Activated naive CD4-positive, alpha-beta T cell treated with anti-CD3 and anti-CD28 coated beads, Interleukin-2, amount 10 ng/mL, durations not matched to agents 7 days and 5 days (primary cell): ENCODE data around the gene GBX1.

ENCODE experiments used
- CTCF ChIA-PET: fragments of 350-600 bp; sonication (Branson Sonifier 250); formaldehyde crosslinking; loops from one replicate; lab custom pipeline; 2021; ENCODE audit warnings: antibody characterized with exemption; lab: Charles Lee
- DNase-seq: peaks from one replicate; pipeline ENCODE4 v3.0.0-alpha.2; 2020
- H3K27ac Mint-ChIP-seq: one replicate; pipeline ENCODE4 v1.8.0; 2021; ENCODE audit warnings: mild to moderate bottlenecking, moderate library complexity, mixed read lengths
- H3K27me3 Mint-ChIP-seq: one replicate; pipeline ENCODE4 v1.8.0; 2021; ENCODE audit warnings: mild to moderate bottlenecking, mixed read lengths
- H3K36me3 Mint-ChIP-seq: one replicate; pipeline ENCODE4 v1.8.0; 2021; ENCODE audit warnings: mixed read lengths
- H3K4me1 Mint-ChIP-seq: one replicate; pipeline ENCODE4 v1.8.0; 2021; ENCODE audit warnings: mixed read lengths
- H3K4me3 Mint-ChIP-seq: one replicate; pipeline ENCODE4 v1.8.0; 2021; ENCODE audit warnings: mild to moderate bottlenecking, moderate library complexity, mixed read lengths
- H3K9me3 Mint-ChIP-seq: one replicate; pipeline ENCODE4 v1.8.0; 2021; ENCODE audit warnings: mixed read lengths

The GBX1 gene

DNA sequence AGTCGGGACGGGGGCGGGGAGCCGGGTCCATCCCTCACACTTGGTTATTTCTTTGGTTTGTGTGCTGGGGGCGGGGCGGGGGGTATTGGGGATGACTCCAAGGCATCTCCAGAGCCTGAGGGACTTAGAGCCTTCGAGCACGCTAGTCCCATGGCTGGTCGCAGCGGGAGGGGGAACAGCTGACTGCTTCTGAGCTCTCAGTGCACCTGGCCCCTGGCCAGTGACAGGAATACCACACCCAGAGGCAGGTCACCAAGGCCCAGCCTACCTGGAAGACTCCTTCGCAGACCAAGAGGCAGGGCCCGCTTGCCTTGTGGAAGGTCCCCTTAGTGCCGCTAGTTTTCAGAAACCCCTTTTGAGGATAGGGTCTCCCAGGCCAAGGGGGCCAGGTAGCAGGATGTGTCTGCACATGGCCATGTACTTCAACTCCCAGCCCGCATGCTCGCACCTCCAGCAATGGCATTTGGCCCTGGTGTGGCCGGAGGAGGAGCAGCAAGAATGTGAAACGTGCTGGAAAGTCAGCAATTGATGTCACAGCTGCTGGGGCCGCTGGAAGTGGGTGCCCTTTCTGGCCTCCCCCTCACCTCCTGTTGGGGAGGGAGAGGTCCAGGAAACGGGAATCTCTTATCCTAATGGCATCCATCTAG lies 40.9 kb downstream of the GBX1 start:
- Mint-ChIP-seq H3K27ac (no peak overlapping the region), H3K36me3 (no peaks in the 10 kb centered on the region)
- CTCF ChIA-PET = no interaction called here

GRCh38 chr7:151125846-151126481 lies 41.5 kb downstream of the GBX1 start:
- CTCF ChIA-PET = interaction anchor here (1.6 to 2.8 kb wide), 2 partner anchors 121 to 179 kb away, joined by 5 to 21 read pairs; no protein-coding TSS in a partner anchor
- H3K27me3 Mint-ChIP-seq = peaks cover 9% of the 10 kb centered on the region
- no peaks in the 10 kb centered on the region for H3K36me3 Mint-ChIP-seq
- H3K4me1 Mint-ChIP-seq = peaks cover 3% of the 10 kb centered on the region
- no peak overlapping the region for H3K27ac Mint-ChIP-seq
- H3K4me3 Mint-ChIP-seq = no peak overlapping the region
- H3K9me3 Mint-ChIP-seq = no peaks in the 10 kb centered on the region
- DNase-seq = no peak

More for the DNA sequence above, 40.9 kb downstream of the GBX1 start:
- Mint-ChIP-seq H3K4me1 (peaks cover 3% of the 10 kb centered on the region), H3K4me3 (no peak overlapping the region), H3K27me3 (peaks cover 9% of the 10 kb centered on the region), H3K9me3 (no peaks in the 10 kb centered on the region)
- DNase-seq = no peak

DNA sequence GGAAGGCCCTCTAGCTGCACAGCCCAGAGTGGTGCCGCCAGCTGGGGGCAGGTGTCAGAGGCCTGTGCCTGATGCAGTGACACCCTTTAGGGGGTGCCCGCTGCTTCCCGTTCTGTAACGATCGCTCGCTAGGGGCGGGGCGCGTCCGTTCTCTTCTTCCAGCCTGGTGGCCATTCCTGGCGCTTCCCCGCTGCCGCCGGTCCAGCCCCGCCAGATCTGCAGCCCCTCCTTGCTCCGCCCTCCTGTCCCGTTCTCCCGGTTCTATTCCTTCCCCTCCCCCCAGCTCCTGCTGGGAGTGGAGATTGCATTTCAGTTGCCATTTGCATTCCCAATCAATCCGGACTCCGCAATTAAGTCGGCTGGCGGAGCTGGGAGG lies 42.0 kb downstream of the GBX1 start:
- Mint-ChIP-seq H3K36me3 (no peaks in the 10 kb centered on the region), H3K4me3 (no peak overlapping the region), H3K27ac (no peak overlapping the region), H3K4me1 (peaks cover 3% of the 10 kb centered on the region), H3K9me3 (no peaks in the 10 kb centered on the region), H3K27me3 (peaks cover 9% of the 10 kb centered on the region)
- CTCF ChIA-PET = interaction anchor here (1.6 to 2.8 kb wide), 2 partner anchors 121 to 179 kb away, joined by 5 to 21 read pairs; no protein-coding TSS in a partner anchor
- no peak for DNase-seq

GRCh38 chr7:151124899-151125399 lies 42.5 kb downstream of the GBX1 start:
- H3K9me3 Mint-ChIP-seq = no peaks in the 10 kb centered on the region
- H3K4me1 Mint-ChIP-seq = no peaks in the 10 kb centered on the region
- no peaks in the 10 kb centered on the region for H3K36me3 Mint-ChIP-seq
- H3K27ac Mint-ChIP-seq = no peak overlapping the region
- DNase-seq = no peak
- no peak overlapping the region for H3K4me3 Mint-ChIP-seq
- CTCF ChIA-PET = interaction anchor here (1.0 to 2.8 kb wide), 10 partner anchors 8 to 180 kb away, joined by 3 to 24 read pairs (median 4); no protein-coding TSS in a partner anchor
- peaks cover 9% of the 10 kb centered on the region for H3K27me3 Mint-ChIP-seq

- Mint-ChIP-seq H3K4me1 (no peaks in the 10 kb centered on the region), H3K27ac (no peak overlapping the region), H3K4me3 (no peak overlapping the region), H3K36me3 (no peaks in the 10 kb centered on the region), H3K27me3 (peaks cover 9% of the 10 kb centered on the region), H3K9me3 (no peaks in the 10 kb centered on the region)
- no peak for DNase-seq
- CTCF ChIA-PET = interaction anchor here (0.6 to 2.8 kb wide), 28 partner anchors 8 to 244 kb away, joined by 3 to 24 read pairs (median 4); no protein-coding TSS in a partner anchor
These were observed 43.0 kb downstream of the GBX1 start for GRCh38 chr7:151124481-151124880.

- Mint-ChIP-seq H3K27me3 (peaks cover 12% of the 10 kb centered on the region), H3K9me3 (no peaks in the 10 kb centered on the region), H3K27ac (no peak overlapping the region), H3K36me3 (no peaks in the 10 kb centered on the region), H3K4me1 (peaks cover 3% of the 10 kb centered on the region), H3K4me3 (no peak overlapping the region)
- CTCF ChIA-PET = interaction anchor here (0.6 to 2.8 kb wide), 31 partner anchors 9 to 248 kb away, joined by 3 to 24 read pairs (median 4); no protein-coding TSS in a partner anchor
- DNase-seq = peak; percentile 88
These were observed 43.6 kb downstream of the GBX1 start for GRCh38 chr7:151123822-151124464.

DNA sequence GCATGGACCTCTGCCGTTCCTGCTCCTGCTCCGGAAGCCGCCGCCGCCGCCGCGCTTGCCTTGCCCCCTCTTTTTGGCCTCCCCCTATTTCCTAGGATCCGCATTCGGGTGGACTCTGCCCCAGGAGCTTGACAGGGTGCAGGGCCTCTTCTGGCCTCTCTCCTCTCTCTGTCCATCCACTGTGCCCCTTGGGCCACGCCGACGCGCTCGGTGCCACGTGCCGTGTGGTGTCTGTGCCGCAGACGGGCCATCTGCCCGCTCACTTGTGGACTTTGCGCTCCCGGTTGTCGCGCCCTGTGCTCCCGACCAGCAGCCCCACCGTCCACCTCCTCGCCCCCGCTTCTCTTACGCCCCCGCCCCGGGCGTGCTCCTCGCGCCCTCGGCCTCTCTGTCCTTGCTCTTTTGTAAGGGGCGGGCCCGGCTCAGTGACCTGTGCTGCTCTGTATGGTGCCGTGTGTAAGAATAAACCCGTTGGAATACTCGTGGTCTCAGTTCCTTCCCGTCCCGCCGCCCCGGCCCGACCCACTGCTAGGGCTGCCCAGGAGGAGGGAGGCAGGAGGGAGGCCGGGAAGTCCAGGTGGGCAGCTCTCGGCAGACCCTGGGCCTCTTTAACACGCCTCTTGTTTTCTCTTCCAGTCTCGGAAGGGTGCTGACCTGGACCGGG lies 44.2 kb downstream of the GBX1 start:
- CTCF ChIA-PET = interaction anchor here (0.6 to 2.8 kb wide), 25 partner anchors 8 to 248 kb away, joined by 3 to 24 read pairs (median 4); no protein-coding TSS in a partner anchor
- H3K9me3 Mint-ChIP-seq = no peaks in the 10 kb centered on the region
- peaks cover 3% of the 10 kb centered on the region for H3K4me1 Mint-ChIP-seq
- peaks cover 12% of the 10 kb centered on the region for H3K27me3 Mint-ChIP-seq
- H3K4me3 Mint-ChIP-seq = no peak overlapping the region
- H3K27ac Mint-ChIP-seq = peak overlapping the region; percentile 62
- H3K36me3 Mint-ChIP-seq = no peaks in the 10 kb centered on the region
- no peak for DNase-seq

DNA sequence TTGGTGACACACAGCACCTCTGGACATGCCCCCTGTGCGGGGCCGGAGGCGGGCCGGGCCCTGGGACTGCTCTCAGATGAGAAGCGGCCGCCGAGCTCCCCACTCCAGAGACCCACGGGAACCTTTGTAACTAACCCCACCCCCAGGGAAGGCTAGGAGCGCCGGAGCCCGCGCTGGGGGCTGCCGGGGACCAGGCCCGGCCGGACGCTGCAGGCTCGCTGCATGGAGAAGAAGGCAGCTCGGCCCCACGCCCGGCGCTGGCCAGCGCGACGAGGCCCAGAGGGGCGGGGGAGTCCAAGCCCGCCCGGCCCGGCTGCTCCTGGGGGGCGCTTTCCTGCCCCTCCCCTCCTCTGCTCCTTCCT lies 44.7 kb downstream of the GBX1 start:
- Mint-ChIP-seq H3K9me3 (no peaks in the 10 kb centered on the region), H3K27me3 (peaks cover 12% of the 10 kb centered on the region), H3K27ac (no peak overlapping the region), H3K4me1 (peaks cover 7% of the 10 kb centered on the region), H3K4me3 (no peak overlapping the region), H3K36me3 (no peaks in the 10 kb centered on the region)
- DNase-seq = no peak
- CTCF ChIA-PET = interaction anchor here (1.8 to 2.5 kb wide), 3 partner anchors 47 to 230 kb away, joined by 6 to 24 read pairs (median 19); no protein-coding TSS in a partner anchor

DNA sequence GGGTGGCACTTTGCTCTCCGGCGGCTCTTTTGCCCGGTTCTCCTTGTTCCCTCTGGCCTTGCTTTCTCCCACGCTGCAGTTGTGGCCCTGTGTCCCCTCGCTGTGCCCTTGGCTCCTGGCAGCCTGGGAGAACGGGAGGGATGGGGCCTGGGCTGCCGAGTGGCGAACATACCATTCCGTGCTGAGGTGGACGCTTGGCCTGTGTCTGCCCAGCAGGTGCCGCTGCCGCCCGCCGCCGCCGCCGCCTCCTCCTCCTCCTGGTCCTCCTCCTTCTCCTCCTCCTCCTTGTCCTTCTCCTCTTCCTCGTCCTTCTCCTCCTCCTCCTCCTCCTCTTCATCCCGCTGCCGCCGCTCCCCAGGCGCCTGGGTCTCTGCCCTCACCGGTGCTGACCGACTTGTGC lies 45.2 kb downstream of the GBX1 start:
- Mint-ChIP-seq H3K9me3 (no peaks in the 10 kb centered on the region), H3K4me1 (peaks cover 12% of the 10 kb centered on the region), H3K27me3 (peaks cover 15% of the 10 kb centered on the region), H3K4me3 (no peak overlapping the region), H3K27ac (no peak overlapping the region), H3K36me3 (no peaks in the 10 kb centered on the region)
- no peak for DNase-seq
- CTCF ChIA-PET = no interaction called here

DNA sequence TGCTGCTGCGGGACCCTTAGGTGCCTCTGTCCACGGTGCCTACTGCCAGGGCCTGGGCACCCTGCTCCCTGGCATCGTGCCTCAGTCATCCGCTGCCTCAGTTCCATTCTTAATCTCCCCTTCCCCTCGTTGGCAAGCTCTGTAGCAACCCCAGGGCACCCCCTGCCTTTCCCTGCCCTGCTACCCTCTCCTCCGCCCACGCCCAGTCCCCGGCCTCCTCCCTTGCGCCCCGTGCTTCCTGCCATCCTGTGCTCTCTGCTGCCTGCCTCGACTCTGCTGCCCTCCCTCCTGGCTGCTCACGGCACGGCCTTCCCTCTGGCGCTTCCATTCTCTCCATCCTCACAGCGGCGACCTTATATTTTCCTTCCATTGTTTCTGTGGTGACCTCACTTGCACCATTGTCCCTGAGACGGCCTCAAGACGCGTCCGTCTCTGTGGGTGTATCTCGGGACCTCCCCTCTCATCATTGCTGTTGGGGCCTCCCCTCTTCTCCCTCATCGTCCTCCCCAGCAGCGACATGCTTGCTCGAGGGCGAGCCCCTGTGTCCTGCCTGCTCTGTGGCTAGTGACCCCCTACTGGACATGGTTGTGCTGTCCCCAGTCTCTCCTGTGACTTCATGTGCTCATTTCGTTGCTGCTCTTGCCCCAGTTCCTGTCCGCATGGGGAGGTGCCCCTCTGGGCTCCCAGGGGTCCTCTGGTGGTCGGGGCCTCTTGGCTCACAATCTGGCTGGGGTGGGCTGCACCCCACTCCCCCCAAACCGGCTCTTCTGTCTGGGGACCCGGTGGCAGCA lies 45.9 kb downstream of the GBX1 start:
- H3K9me3 Mint-ChIP-seq = no peaks in the 10 kb centered on the region
- no peak for DNase-seq
- H3K4me3 Mint-ChIP-seq = no peak overlapping the region
- H3K27ac Mint-ChIP-seq = no peak overlapping the region
- CTCF ChIA-PET = no interaction called here
- H3K4me1 Mint-ChIP-seq = peaks cover 16% of the 10 kb centered on the region
- peaks cover 22% of the 10 kb centered on the region for H3K27me3 Mint-ChIP-seq
- no peaks in the 10 kb centered on the region for H3K36me3 Mint-ChIP-seq

- CTCF ChIA-PET = interaction anchor here (0.7 kb wide), 1 partner anchor 10 kb away, joined by 4 read pairs; no protein-coding TSS in a partner anchor
- Mint-ChIP-seq H3K27me3 (peaks cover 29% of the 10 kb centered on the region), H3K36me3 (no peaks in the 10 kb centered on the region), H3K4me1 (peaks cover 18% of the 10 kb centered on the region), H3K9me3 (no peaks in the 10 kb centered on the region), H3K4me3 (no peak overlapping the region), H3K27ac (no peak overlapping the region)
- no peak for DNase-seq
These were observed 46.6 kb downstream of the GBX1 start for GRCh38 chr7:151120896-151121295.

DNA sequence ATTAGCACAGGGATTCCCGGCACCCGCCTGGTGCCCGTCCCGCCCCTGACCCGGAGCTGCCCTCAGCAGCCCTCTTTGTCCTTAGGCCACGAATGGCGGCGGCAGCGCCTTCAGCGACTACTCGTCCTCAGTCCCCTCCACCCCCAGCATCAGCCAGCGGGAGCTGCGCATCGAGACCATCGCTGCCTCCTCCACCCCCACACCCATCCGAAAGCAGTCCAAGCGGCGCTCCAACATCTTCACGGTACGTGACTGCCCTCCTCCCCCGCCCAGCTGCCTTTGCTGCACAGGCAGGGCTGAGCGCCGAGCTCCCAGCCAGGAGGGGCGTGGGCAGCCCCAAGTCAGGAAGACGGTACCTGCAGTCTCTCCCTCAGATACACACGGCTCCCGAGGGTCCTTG lies 47.6 kb downstream of the GBX1 start:
- Mint-ChIP-seq H3K4me1 (peaks cover 21% of the 10 kb centered on the region), H3K4me3 (no peak overlapping the region), H3K27ac (no peak overlapping the region), H3K27me3 (peaks cover 28% of the 10 kb centered on the region), H3K9me3 (no peaks in the 10 kb centered on the region), H3K36me3 (no peaks in the 10 kb centered on the region)
- CTCF ChIA-PET = interaction anchor here (1.7 kb wide), 1 partner anchor 10 kb away, joined by 5 read pairs; no protein-coding TSS in a partner anchor
- DNase-seq = no peak

GRCh38 chr7:151119055-151119415 lies 48.5 kb downstream of the GBX1 start:
- DNase-seq = no peak
- peak overlapping the region; percentile 58 for H3K27ac Mint-ChIP-seq
- H3K4me1 Mint-ChIP-seq = peaks cover 21% of the 10 kb centered on the region
- no peaks in the 10 kb centered on the region for H3K36me3 Mint-ChIP-seq
- H3K27me3 Mint-ChIP-seq = peaks cover 31% of the 10 kb centered on the region
- H3K9me3 Mint-ChIP-seq = no peaks in the 10 kb centered on the region
- no peak overlapping the region for H3K4me3 Mint-ChIP-seq
- CTCF ChIA-PET = interaction anchor here (1.7 kb wide), 1 partner anchor 9 kb away, joined by 5 read pairs; no protein-coding TSS in a partner anchor
